GM21529 (cell line): ENCODE results near the gene CFAP77.
"Not testable (repeated sequence)": the region's sequence is repeated elsewhere in the genome, so short reads cannot be mapped to it uniquely, and the experiment has no call there.

Experiments used
- ATAC-seq: cut with Tn5 transposase; IDR thresholded peaks from one replicate; pipeline ENCODE4 v1.9.1; 2021; ENCODE audit not compliant: unreplicated experiment

Gene CFAP77

DNA sequence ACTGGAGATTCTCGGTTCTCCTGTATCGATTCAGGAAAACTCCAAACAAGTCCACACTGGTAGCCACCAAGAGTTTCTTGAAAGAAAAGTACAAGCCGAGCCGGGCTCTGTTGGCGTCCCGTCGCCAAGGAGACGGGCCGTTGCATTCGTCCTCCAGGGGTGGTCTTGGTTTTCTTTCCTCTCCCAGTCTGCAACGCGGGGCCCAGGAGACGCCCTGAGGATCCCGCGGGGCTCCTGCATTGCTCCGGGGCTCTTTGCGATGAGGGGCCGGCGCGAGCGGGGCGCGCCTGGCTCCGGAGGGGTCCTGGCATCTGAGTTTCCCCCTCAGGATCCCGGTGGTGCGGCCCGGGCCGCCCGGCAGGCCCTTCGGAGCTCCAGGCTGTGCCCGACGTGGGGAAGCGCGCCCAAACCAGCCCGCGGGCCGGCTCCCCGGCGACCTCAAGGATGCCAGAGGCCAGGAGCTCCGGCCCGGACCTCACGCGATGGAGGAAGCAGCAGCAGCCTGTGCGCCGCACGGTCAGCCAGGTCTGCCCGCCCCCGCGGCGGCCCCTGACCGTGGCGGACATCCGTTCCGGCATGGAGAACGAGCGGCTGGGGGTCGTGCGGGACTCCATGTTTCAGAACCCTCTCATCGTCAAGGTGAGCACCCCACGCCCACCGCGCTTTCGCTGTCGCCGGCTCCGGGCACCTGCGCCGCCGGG is at the start of gene CFAP77:
TSS of gene CFAP77 (plus strand) at position 384 of the 701 bp plus-strand sequence. CDS start at position 445, 61 bp downstream.
- no peak for ATAC-seq

DNA sequence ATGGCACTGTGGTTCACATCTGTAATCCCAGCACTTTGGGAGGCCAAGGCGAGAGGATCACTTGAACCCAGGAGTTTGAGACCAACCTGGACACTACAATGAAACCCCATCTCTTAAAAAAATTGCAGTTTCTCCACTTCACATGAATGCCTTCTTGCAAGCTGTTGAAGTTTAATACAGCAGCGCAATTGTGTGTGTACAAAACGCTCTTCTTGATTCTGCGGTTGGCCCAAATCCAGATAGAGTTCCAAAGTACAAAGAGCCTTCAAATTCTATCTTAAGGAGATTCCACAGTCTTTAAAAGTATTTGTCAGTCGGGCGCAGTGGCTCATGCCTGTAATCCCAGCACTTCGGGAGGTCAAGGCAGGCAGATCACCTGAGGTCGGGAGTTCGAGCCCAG is 45.9 kb upstream of the CFAP77 start:
- no peak for ATAC-seq

DNA sequence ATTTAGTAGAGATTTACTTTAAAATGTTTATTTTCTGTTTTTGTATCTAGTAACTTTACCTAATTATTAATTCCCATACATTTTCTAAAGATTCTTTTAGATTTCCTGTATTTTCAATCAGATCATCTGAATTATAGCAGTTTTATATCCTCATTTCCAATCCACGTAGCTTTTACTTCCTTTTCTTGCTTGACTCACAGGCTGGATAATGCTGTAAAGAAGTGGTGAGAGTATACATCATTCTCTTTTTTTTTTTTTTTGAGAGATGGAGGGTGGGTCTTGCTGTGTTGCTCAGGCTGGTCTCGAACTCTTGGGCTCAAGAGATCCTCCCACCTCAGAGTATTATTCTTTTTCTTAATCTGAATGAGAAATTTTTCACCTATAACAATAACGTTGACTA is 44.0 kb upstream of the CFAP77 start:
- no peak for ATAC-seq

DNA sequence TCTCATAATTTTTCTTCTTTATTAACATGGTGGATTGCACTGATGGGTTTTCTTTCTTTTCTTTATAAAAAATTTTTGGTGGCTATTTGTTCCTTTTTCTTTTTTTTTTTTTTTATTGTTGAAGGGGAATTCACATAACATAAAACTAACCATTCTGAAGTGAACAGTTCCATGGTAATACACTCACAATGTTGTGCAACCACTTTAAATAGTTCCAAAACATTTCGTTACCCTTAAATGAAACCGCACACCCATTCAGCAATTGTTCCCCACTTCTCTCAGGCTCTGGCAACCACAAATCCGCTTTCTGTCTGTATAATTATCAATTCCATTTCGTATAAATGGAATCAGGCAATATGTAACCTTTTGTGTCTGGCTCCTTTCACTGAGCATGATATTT is 43.5 kb upstream of the CFAP77 start:
- ATAC-seq = no peak

DNA sequence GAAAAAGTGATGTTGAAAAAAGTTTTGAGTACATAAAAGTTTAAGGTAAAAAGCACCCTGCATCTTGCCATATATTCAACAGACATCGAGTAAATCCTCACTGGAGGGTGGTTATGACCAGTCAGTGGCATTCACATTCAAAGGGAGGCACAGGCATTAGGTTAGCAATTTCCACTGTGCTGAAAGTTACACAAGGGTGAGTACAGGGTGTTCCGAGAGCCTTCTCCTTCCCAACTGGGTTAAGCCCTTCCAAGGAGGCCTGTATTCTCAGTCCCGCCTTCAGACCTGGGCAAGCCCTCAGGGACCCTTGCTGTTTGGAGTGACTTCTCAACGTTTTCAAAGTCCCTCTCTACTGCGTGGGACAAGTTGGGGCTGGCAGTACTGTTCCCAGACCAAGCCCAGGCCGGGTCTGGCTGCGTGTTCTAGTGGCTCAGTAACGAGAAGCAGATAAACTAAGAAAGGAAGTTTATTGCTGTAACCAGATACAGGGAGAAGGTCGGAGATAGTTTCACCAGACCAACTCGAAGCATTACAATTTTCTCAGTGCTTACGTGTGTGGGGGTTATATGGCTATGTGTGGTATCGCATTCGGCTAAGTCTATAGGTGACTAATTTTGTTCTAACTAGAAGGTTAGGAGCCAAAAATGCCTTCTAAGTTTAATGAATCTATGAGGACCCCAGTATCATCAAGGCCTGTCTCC is 42.2 kb upstream of the CFAP77 start:
- ATAC-seq = no peak

DNA sequence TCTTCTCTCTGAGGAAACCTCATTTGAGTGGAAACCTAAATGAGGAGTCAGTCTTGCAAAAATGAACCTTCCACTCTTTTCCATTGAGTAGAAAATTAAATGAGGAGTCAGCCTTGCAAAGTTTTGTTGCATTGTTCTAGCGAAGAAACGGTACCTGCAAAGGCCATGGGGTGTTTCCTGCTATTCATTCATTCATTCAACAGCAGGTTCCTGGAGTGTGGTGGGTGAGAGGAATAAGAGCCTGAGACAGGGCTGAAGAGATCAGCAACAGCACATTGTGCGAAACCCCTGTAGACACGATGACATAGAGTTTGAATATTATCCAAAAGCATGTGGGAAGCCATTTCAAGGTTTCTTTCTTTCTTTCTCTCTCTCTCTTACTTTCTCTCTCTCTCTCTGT is 40.6 kb upstream of the CFAP77 start:
- no peak for ATAC-seq

DNA sequence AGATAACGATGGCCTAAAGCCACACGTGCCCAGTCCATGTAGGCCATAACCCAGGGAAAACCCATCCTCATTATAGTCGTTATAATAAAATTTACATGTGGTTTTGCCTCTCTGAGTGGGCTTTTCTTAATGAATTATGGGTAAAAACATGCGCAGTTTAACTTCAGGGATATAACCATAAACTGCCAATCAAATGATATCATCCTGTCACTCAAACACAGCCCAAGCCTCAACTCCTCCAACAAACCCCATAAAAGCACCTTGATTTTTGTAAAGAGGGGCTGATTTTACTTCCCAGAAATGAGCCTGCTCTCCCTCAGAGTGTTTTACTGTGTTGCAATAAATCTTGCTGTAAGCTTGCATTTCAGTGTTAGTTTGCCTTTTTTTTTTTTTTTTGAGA is 39.4 kb upstream of the CFAP77 start:
- no peak for ATAC-seq

DNA sequence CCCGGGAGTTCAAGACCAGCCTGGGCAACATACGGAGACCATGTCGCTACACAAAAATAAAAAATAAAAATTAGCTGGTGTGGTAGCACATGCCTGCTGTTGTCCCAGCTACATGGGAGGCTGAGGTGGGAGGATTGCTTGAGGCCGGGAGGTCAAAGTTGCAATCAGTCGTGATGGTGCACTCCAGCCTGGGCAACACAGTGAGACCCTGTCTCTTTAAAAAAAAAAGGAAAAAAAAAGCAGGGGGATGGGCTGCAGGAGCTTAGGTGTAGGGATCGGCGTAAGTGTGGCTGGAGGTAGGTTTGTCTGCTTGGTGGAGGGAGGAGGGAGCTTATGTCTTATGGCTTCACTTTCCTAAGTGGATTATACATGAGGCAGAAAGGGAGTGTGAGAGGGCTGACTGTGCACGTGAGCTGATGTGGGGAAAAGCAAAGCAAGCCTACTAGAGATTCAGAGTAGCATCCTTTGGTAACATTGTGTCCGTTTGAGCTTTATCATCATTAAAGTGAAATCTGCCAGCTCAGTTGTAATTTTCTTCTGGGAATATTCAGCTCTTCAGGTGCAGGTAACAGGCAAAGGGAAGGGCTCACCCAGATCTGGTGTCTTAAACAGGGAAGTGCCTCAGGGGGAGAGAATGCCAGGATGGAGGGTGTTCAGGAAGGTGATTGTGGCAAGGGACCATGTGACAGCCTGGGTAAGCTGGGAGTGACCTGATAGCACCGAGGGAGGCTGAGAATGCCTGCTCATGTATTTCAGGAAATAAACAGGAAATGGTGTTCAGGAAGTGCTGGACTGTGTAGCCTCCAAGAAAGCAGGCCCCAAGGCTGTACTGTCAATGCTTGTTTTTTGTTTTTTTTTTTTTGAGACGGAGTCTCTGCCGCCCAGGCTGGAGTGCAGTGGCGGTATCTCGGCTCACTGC is 37.6 kb upstream of the CFAP77 start:
- no peak for ATAC-seq

DNA sequence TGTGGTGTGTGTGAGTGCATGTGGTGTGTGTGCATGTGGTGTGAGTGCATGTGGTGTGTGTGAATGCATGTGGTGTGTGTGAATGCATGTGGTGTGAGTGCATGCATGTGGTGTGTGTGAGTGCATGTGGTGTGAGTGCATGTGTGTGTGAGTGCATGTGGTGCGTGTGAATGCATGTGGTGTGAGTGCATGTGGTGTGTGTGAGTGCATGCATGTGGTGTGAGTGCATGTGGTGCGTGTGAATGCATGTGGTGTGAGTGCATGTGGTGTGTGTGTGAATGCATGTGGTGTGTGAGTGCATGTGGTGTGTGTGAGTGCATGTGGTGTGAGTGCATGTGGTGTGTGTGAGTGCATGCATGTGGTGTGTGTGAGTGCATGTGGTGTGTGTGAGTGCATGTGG is 32.2 kb upstream of the CFAP77 start:
- ATAC-seq = not testable (repeated sequence)

DNA sequence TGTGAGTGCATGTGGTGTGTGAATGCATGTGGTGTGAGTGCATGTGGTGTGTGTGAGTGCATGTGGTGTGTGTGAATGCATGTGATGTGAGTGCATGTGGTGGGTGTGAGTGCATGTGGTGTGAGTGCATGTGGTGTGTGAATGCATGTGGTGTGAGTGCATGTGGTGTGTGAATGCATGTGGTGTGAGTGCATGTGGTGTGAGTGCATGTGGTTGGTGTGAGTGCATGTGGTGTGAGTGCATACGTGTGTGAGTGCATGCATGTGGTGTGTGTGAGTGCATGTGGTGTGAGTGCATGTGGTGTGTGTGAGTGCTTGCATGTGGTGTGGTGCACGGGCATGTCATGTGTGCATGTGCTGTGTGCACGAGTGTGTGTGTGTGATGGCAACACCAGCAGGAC is 31.6 kb upstream of the CFAP77 start:
- not testable (repeated sequence) for ATAC-seq

DNA sequence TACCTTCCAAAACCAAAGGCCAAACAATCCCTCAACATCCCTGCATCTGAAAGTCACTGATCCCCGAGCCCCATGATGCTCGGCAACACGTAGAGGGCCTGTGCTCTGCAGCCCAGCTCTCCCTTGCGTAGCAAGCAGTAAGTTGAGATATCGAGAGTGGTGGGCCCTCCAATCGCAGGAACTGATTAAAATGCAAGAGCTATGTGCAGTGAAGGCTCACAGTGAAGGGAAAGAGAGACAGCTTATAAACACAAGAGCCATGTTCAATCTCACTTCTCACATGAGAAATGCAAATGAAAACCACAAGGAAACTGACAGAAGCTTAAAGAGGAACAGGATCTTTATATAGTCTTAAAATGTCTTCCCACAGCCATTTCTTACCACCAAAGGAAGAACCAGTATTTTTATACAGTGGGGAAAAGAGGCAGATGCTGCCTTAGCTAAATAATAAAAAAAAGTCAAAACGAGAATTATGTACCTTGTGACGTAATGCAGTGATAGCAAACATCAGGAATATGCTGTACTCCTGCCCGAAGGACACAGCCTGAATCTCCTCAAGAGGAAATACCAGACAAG is 28.0 kb upstream of the CFAP77 start:
- ATAC-seq = peak; percentile 74

DNA sequence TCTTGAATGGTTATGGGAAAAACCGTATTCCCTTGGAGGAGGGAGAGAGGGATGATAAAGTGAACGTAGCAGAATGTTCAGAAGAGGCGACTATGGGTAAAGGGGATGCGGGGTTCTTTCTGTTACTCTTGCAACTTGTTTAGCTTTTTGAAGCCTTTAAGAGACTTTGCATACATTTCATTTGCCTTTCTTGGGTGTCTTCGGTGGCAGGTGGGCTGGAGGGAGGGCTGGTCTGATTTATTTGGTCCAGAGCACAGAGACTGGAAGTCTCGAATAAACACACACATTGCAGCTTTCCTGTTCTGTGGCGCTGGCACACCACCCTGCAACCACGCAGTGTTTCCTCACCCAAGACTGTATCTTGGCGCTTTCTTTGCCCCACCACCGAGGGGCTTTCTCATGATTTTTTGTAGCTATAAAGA is 26.5 kb upstream of the CFAP77 start:
- ATAC-seq = peak; percentile 30

DNA sequence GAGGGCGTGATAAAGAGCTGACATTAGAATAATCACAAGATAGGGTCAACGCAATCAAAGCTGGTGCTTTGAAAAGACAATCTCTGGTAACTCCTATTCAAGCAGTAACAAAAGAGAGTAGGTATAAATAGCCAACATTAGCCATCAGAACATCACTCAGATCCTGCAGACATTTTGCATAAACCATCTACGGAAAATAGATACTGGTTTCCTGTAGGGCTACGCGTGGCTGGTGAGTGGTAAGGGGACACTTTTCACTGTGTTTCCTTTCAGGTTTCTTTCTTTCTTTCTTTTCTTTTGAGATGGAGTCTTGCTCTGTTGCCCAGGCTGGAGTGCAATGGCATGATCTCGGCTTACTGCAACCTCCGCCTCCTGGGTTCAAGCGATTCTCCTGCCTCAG is 25.6 kb upstream of the CFAP77 start:
- peak; percentile 47 for ATAC-seq

DNA sequence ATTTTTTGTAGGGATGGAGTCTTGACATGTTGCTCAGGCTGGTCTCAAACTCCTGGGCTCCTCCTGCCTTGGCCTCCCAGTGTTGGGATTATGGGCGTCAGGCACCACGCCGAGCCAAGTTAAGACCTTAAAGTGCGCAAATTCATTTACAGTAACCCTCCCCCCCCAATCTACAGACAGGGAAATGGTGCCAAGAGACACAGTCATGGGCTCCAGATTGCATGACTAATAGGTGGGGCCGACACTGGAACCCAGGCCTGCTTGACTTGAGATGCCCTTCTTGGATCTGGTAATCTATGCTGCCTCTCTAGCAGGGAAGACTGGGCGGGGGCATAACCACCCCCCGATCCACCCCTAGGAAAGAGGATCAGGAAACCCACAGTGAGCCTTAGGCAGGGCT is 22.9 kb upstream of the CFAP77 start:
- ATAC-seq = no peak

DNA sequence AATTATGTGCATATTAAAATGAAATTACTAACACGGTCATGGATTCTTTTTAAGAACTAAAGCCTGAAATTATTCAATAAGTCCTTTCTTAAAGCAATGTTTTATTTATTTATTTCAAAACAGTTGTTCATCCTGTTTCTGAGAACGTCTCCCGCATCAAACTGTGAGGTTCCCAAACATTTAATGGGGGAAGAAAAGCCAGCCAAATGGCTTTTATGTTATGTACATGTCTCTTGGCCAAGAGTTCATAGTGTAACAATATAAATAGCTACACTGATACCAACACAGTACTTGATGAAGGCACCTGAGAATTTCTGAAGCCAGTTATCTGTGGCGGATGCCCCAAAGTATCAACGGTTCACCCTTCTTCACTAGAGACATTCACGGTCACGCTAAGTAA is 19.0 kb upstream of the CFAP77 start:
- no peak for ATAC-seq

DNA sequence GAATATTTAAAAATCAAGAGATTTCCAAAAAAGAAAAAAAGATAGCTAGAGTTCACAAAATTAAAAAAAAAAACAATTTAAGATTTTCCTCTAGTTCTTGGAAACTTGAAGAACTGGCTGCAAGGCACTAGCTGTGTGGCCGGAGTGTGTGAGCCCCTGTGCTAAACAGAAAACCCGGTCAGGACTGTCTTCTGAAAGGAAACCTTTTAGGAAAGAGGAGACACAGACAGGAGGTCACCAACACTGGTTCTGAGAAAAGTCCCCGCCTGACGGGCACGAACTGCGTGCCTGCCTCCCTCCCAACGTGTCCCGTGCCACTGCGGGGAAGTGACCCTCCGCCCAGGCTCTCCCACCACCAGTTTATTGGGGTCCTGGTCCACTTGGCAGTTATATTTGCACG is 18.6 kb upstream of the CFAP77 start:
- ATAC-seq = no peak

DNA sequence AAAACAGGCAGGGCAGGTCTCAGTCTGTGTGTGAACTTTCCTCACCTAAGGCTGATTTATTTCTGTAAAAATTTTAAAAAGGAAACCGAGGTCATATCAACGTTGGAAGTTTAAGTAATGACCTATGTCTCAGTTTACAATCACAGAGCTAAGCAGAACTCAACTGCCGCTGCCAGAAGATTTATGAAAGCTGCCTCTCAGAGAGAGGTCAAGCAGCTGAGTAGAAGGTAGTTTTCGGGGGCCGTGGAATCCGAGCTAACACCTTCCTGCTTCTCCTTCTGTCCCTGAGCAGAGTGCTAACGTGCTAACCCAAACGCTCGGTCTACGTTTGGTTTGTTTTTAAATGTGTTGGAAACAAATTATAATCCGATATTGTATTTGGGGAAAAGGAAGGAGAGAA is 14.5 kb upstream of the CFAP77 start:
- no peak for ATAC-seq

DNA sequence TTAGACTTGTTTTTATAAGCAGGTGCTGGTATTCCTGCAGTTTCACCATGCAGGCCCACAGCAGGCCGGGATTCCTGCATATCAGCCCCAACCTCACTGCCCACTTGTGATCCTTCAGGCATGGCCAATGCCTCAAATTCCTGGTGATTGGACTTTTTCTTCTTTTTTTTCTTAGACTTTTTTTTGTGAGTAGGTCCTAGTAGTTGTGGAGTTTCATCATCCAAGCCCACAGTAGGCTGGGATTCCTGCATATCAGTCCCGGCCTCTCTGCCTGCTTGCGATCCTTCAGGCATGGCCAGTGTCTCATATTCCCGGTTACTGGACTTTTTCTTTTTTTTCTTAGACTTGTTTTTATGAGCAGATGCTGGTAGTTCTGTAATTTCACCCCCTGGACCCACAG is 8.2 kb upstream of the CFAP77 start:
- no peak for ATAC-seq

DNA sequence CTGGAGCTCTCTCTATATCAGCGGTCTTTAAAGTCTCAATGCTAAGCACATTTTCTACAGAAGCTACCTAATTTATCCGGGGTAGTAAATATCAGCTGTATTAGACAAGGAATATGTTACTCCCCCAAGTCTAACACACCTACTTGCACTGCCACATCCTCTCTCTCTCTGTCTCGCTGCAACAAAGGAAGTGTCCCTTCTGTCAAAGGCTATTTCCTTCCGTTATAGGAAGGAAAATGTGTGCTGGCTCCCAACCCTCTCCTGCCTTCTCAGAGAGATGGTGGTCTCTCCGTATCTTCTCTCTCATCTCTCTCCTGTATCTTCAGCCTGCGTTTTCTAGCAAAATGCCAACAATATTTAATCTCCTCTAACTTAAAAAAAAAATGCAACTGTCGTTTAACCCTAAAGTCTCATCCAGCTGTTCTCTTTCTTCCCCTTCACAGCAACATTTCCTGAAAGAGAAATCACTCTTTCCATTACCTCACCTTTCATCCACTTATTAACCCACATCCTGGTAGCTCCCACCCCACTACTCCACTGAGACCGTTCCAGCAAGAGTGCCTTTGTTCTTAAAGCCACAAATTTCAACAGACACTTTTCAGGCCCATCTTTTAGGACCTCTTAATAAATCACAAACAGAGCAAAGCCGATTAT is 5.7 kb upstream of the CFAP77 start:
- no peak for ATAC-seq

DNA sequence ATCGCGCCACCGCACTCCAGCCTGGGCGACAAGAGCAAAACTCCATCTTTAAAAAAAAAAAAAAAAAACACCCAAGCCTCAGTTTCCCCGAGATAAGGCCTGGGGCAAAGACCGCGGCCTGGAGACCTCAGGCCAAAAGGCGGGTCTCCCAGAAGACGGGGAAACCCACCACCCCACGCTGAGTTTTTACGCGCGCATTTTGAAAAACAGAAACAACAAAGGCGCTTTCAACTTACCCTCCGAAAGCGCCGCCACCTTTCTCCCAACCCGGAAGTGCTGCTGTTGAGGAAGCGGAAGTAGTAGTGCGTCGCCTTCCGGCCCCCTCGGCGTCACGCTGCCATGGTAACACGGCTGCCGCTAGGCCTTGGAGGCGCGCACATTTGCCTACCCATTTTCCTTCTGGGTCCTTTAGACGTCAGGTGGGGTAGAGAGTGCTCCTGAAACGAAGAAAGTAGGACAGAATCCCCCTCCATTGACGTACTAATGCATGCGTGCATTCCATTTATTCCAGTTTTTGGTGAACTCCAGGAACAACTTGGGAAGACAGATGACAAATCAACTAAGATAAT is 3.4 kb upstream of the CFAP77 start, which contains the start of gene TTF1:
TSS of gene TTF1 (minus strand) at position 287 of the 569 bp plus-strand sequence. CDS start 4,019 bp downstream, outside the sequence.
- peak; percentile 84 for ATAC-seq
